Parathyroid adenoma (tissue), 2 donors: ENCODE results near the gene PLD3.
A peak's percentile ranks its signal among the peaks of the same experiment; 100 is the strongest.

ENCODE experiments used
- H2AFZ ChIP-seq: fragments of 300-600 bp; sonication (generic); one replicate; pipeline ENCODE4 v1.7.0; 2017; ENCODE audit warnings: antibody characterized with exemption, mild to moderate bottlenecking
- H3K27ac ChIP-seq: fragments of 300-600 bp; sonication (generic); one replicate; pipeline ENCODE4 v1.7.0; 2017
- H3K27me3 ChIP-seq: fragments of 300-600 bp; sonication (generic); one replicate; pipeline ENCODE4 v1.7.0; 2017; ENCODE audit warnings: low read length; ENCODE audit not compliant: control insufficient read depth, insufficient read depth
- H3K36me3 ChIP-seq: fragments of 300-600 bp; sonication (generic); one replicate; pipeline ENCODE4 v1.7.0; 2017; ENCODE audit warnings: low read length; ENCODE audit not compliant: control insufficient read depth, insufficient read depth
- H3K4me1 ChIP-seq: fragments of 300-600 bp; sonication (generic); one replicate; pipeline ENCODE4 v1.7.0; 2017; ENCODE audit warnings: control low read depth
- H3K4me2 ChIP-seq: fragments of 300-600 bp; sonication (generic); one replicate; pipeline ENCODE4 v1.7.0; 2017; ENCODE audit warnings: low read length
- H3K4me3 ChIP-seq: fragments of 300-600 bp; sonication (generic); one replicate; pipeline ENCODE4 v1.7.0; 2017; ENCODE audit warnings: low read depth, low read length
- H3K79me2 ChIP-seq: fragments of 300-600 bp; sonication (generic); one replicate; pipeline ENCODE4 v1.7.0; 2017; ENCODE audit warnings: control low read depth
- H3K9ac ChIP-seq: fragments of 300-600 bp; sonication (generic); one replicate; pipeline ENCODE4 v1.7.0; 2017; ENCODE audit warnings: mild to moderate bottlenecking
- H3K9me3 ChIP-seq: fragments of 300-600 bp; sonication (generic); one replicate; pipeline ENCODE4 v1.7.0; 2017; ENCODE audit warnings: low read length; ENCODE audit not compliant: control insufficient read depth
- CTCF ChIP-seq: fragments of 300-600 bp; sonication (generic); IDR thresholded peaks from one replicate; pipeline ENCODE4 v1.7.0; 2017; ENCODE audit warnings: antibody characterized with exemption, mild to moderate bottlenecking
- donor health status: primary hyperparathyroidism.

The PLD3 gene

GRCh38 chr19:40411125-40411842 lies 62.8 kb downstream of the PLD3 start:
- no peak for TF ChIP-seq CTCF
- Histone ChIP-seq H3K4me2 (peak overlapping the region; percentile 41), H2AFZ (peak overlapping the region; percentile 88), H3K4me3 (peak overlapping the region; percentile 20), H3K9ac (no peak overlapping the region), H3K27ac (peak overlapping the region; percentile 68), H3K27me3 (no peaks in the 10 kb centered on the region), H3K4me1 (peaks cover 30% of the 10 kb centered on the region), H3K9me3 (no peaks in the 10 kb centered on the region), H3K79me2 (no peaks in the 10 kb centered on the region), H3K36me3 (no peaks in the 10 kb centered on the region)

GRCh38 chr19:40411958-40412499 lies 63.5 kb downstream of the PLD3 start:
- no peaks in the 10 kb centered on the region for H3K36me3 ChIP-seq
- H3K4me2 ChIP-seq, result peak overlapping the region; percentile 41
- peak overlapping the region; percentile 88 for H2AFZ ChIP-seq
- peak overlapping the region; percentile 68 for H3K27ac ChIP-seq
- H3K4me1 ChIP-seq, result peaks cover 37% of the 10 kb centered on the region
- no peaks in the 10 kb centered on the region for H3K9me3 ChIP-seq
- H3K9ac ChIP-seq, result no peak overlapping the region
- TF ChIP-seq CTCF, result no peak
- peak overlapping the region; percentile 20 for H3K4me3 ChIP-seq
- H3K27me3 ChIP-seq, result no peaks in the 10 kb centered on the region
- H3K79me2 ChIP-seq, result no peaks in the 10 kb centered on the region

GRCh38 chr19:40412866-40413265 lies 64.4 kb downstream of the PLD3 start:
- H3K36me3 ChIP-seq, result no peaks in the 10 kb centered on the region
- no peak overlapping the region for H3K9ac ChIP-seq
- no peak for TF ChIP-seq CTCF
- peak overlapping the region; percentile 30 for H3K27ac ChIP-seq
- H3K4me3 ChIP-seq, result no peak overlapping the region
- no peaks in the 10 kb centered on the region for H3K79me2 ChIP-seq
- no peaks in the 10 kb centered on the region for H3K27me3 ChIP-seq
- H3K4me2 ChIP-seq, result no peak overlapping the region
- peaks cover 45% of the 10 kb centered on the region for H3K4me1 ChIP-seq
- H2AFZ ChIP-seq, result no peak overlapping the region
- H3K9me3 ChIP-seq, result no peaks in the 10 kb centered on the region

GRCh38 chr19:40413291-40413845 lies 64.9 kb downstream of the PLD3 start, which contains the start of gene PRX:
Gene PRX (minus strand): TSS chr19:40413378. CDS start chr19:40407932, 5,446 bp downstream.
- Histone ChIP-seq H2AFZ (no peak within 1 kb of the TSS), H3K4me1 (peaks cover 45% of the 10 kb centered on the region), H3K79me2 (no peaks in the 10 kb centered on the region), H3K36me3 (no peaks in the 10 kb centered on the region), H3K9ac (no peak within 1 kb of the TSS), H3K27me3 (no peaks in the 10 kb centered on the region), H3K4me3 (no peak within 1 kb of the TSS), H3K27ac (peak within 1 kb of the TSS; percentile 68), H3K4me2 (peak within 1 kb of the TSS; percentile 41), H3K9me3 (no peaks in the 10 kb centered on the region)
- TF ChIP-seq CTCF, result no peak
